Measurements from ENCODE around the gene PLOD3. TPM values are rescaled to one million over a fixed set of nuclear protein-coding genes. Genes with fewer than 3 reads are reported as not detected.

PLOD3 gene
- total and polyA plus RNA-seq, 2 of the 8 experiments (the other 6 are each of a cell fraction or from before 2014, with no cell fraction given): 28.4 to 47.2 TPM

GRCh38 chr7:101166648-101166908 lies 50.8 kb downstream of the PLOD3 start:
- FAIRE-seq (no peak), DNase-seq (ENCODE audit: low read depth in 1 of 2, low spot score in 2 of 2) (no peak)
- Histone ChIP-seq H3K4me3 (ENCODE audit: extremely low read depth in 1 of 4, insufficient read depth in 2 of 4, low read depth in 3 of 4, low read length in 4 of 4) (peak overlapping the region; percentile 28 to 63 (median 42); a peak in 6 of 8 replicates), H3K4me2 (ENCODE audit: insufficient read depth in 1 of 2, low read depth in 2 of 2, low read length in 2 of 2) (peak overlapping the region; percentile 44 to 90), H3K9ac (replicated peaks in 1 of 4; ENCODE audit: extremely low read depth in 1 of 4, low read depth in 3 of 4, low read length in 3 of 4) (no peak overlapping the region), H4K91ac (replicated peaks; ENCODE audit: insufficient read length, low read length) (no peak overlapping the region), H3K27me3 (replicated peaks in 1 of 4; ENCODE audit: control insufficient read depth in 3 of 4, extremely low read depth in 1 of 4, insufficient read depth in 3 of 4, low read length in 3 of 4) (peaks cover 30 to 79% (median 61%) of the 10 kb centered on the region in 4 experiments), H3K23me2 (ENCODE audit: low read depth, low read length) (peaks cover 38% of the 10 kb centered on the region), H4K20me1 (replicated peaks in 1 of 2; ENCODE audit: control insufficient read depth in 1 of 2, insufficient read depth in 2 of 2, low read length in 2 of 2) (peaks cover 7 to 10% of the 10 kb centered on the region in 2 experiments), H3K79me2 (ENCODE audit: control insufficient read depth in 1 of 2, insufficient read depth in 2 of 2, low read length in 2 of 2) (no peaks in the 10 kb centered on the region), H3K56ac (replicated peaks; ENCODE audit: insufficient read length, low read depth, low read length) (no peak overlapping the region), H2AK5ac (ENCODE audit: low read depth, low read length) (0 out of 2 replicates have a peak overlapping the region, but pooled peaks have one; percentile 31), H2BK5ac (ENCODE audit: low read depth, low read length) (peak overlapping the region; percentile 83; the same call in 1 of the 2 replicates), H3K79me1 (ENCODE audit: low read depth, low read length) (no peaks in the 10 kb centered on the region), H3K4ac (replicated peaks; ENCODE audit: insufficient read length, low read depth, low read length) (no peak overlapping the region), H2AFZ (ENCODE audit: low read length) (no peak overlapping the region), H3K9me3 (ENCODE audit: insufficient read depth in 2 of 2, low read depth in 1 of 2, low read length in 1 of 2) (no peaks in the 10 kb centered on the region), H2BK12ac (ENCODE audit: low read depth, low read length) (peak overlapping the region; percentile 75; the same call in 1 of the 2 replicates), H2BK120ac (replicated peaks; ENCODE audit: low read depth, low read length) (no peak overlapping the region), H4K8ac (ENCODE audit: extremely low read depth, insufficient read depth, low read length) (no peak overlapping the region), H3K27ac (ENCODE audit: low read depth, low read length) (no peak overlapping the region), H3K18ac (ENCODE audit: extremely low read depth, low read length) (no peak overlapping the region), H3K36me3 (ENCODE audit: control insufficient read depth in 2 of 4, insufficient read depth in 4 of 4, low read length in 3 of 4) (no peaks in the 10 kb centered on the region), H4K5ac (ENCODE audit: insufficient read length, low read depth, low read length) (no peak overlapping the region), H3K4me1 (replicated peaks in 1 of 4; ENCODE audit: control insufficient read depth in 3 of 4, insufficient read depth in 4 of 4, low read length in 3 of 4) (peaks cover 12 to 70% (median 44%) of the 10 kb centered on the region in 4 experiments), H3K23ac (ENCODE audit: insufficient read length) (no peak overlapping the region), H2BK15ac (ENCODE audit: low read length) (0 out of 2 replicates have a peak overlapping the region, but pooled peaks have one; percentile 81), H3K14ac (ENCODE audit: insufficient read length) (no peak overlapping the region), H2BK20ac (ENCODE audit: low read length) (no peak overlapping the region)
- WGBS, 2 experiments (ENCODE audit: extremely low coverage in 1 of 2, insufficient coverage in 1 of 2, insufficient read length in 1 of 2, insufficient replicate concordance in 2 of 2, low coverage in 1 of 2, low lambda C conversion rate in 2 of 2, missing lambda C conversion rate in 1 of 2): no CpG with 5 or more reads among the region's 11 CpGs
- POLR2A ChIA-PET (ENCODE audit: partially characterized antibody): interaction anchor here (0.5 to 2.6 kb wide), 4 partner anchors 8 to 57 kb away, joined by 3 to 20 read pairs (median 3); no protein-coding TSS in a partner anchor
- CTCF ChIA-PET (ENCODE audit: partially characterized antibody): interaction anchor here (1.2 to 5.7 kb wide), 3 partner anchors 13 to 25 kb away, joined by 3 to 46 read pairs (median 8); no protein-coding TSS in a partner anchor
- TF ChIP-seq, protein P1, sequence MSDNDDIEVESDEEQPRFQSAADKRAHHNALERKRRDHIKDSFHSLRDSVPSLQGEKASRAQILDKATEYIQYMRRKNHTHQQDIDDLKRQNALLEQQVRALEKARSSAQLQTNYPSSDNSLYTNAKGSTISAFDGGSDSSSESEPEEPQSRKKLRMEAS (IDR thresholded peaks at IDR 0.05): no peak
- TF ChIP-seq EGR1 (IDR thresholded peaks at IDR 0.05; ENCODE audit: borderline replicate concordance, low read depth, low read length) (no peak), EP300 (IDR thresholded peaks at IDR 0.05; ENCODE audit: borderline replicate concordance in 1 of 2, low read depth in 2 of 2, low read length in 2 of 2) (no peak), TBP (IDR thresholded peaks at IDR 0.05; ENCODE audit: low read depth, low read length) (no peak), PHF8 (conservative IDR thresholded peaks at IDR 0.05; ENCODE audit: low read depth, low read length) (no peak), NRF1 (IDR thresholded peaks at IDR 0.05; ENCODE audit: low read depth, low read length) (no peak), KDM1A (IDR thresholded peaks at IDR 0.05; ENCODE audit: borderline replicate concordance, low read length) (no peak), CHD2 (IDR thresholded peaks at IDR 0.05; ENCODE audit: low read length) (no peak), MAFK (IDR thresholded peaks at IDR 0.05; ENCODE audit: low read depth, low read length) (no peak), KDM4A (IDR thresholded peaks at IDR 0.05; ENCODE audit: low read depth, low read length, severe bottlenecking) (no peak), SUZ12 (IDR thresholded peaks at IDR 0.05; ENCODE audit: low read length) (no peak), RXRA (IDR thresholded peaks at IDR 0.05; ENCODE audit: insufficient read depth, low read depth, low read length) (no peak), HDAC2 (IDR thresholded peaks at IDR 0.05; ENCODE audit: borderline replicate concordance in 1 of 2, low read depth in 2 of 2, low read length in 2 of 2) (no peak), JUND (IDR thresholded peaks at IDR 0.05; ENCODE audit: low read length) (no peak)
